ENCODE data around the gene METAP2.

DNA sequence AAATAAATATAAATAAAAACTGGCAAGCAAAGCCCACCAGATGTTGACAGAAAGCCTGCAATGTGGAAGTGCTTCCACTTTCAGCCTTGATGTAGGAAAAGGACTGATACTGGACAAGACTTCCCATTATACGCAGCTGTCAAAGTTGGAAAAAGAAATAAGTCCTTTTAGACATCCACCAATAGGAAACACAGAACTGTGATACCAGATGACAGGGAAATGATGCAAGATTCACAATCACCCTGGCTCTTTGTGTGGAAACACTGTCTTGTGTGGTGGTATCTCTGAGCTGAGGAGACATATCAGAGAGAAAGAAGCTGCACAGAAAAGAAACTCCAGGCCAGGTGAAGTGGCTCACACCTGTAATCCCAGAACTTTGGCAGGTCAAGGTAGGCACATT is 13.8 kb upstream of the METAP2 start:
- TF ChIP-seq POLR2AphosphoS5 (IDR thresholded peaks at IDR 0.05; ENCODE audit: low read depth, low read length) = no peak
- TF ChIP-seq, protein P1, sequence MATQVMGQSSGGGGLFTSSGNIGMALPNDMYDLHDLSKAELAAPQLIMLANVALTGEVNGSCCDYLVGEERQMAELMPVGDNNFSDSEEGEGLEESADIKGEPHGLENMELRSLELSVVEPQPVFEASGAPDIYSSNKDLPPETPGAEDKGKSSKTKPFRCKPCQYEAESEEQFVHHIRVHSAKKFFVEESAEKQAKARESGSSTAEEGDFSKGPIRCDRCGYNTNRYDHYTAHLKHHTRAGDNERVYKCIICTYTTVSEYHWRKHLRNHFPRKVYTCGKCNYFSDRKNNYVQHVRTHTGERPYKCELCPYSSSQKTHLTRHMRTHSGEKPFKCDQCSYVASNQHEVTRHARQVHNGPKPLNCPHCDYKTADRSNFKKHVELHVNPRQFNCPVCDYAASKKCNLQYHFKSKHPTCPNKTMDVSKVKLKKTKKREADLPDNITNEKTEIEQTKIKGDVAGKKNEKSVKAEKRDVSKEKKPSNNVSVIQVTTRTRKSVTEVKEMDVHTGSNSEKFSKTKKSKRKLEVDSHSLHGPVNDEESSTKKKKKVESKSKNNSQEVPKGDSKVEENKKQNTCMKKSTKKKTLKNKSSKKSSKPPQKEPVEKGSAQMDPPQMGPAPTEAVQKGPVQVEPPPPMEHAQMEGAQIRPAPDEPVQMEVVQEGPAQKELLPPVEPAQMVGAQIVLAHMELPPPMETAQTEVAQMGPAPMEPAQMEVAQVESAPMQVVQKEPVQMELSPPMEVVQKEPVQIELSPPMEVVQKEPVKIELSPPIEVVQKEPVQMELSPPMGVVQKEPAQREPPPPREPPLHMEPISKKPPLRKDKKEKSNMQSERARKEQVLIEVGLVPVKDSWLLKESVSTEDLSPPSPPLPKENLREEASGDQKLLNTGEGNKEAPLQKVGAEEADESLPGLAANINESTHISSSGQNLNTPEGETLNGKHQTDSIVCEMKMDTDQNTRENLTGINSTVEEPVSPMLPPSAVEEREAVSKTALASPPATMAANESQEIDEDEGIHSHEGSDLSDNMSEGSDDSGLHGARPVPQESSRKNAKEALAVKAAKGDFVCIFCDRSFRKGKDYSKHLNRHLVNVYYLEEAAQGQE (IDR thresholded peaks at IDR 0.05; ENCODE audit: insufficient read depth in 1 of 2, low read depth in 2 of 2, low read length in 2 of 2) = no peak
- no peak for TF ChIP-seq TAF1 (IDR thresholded peaks at IDR 0.05; ENCODE audit: borderline replicate concordance, insufficient read depth, low read length)
- no peak for TF ChIP-seq FOXP2 (optimal IDR thresholded peaks at IDR 0.05; ENCODE audit: borderline replicate concordance, extremely low read depth, extremely low read length, insufficient read depth)
- TF ChIP-seq SIN3A (IDR thresholded peaks at IDR 0.05; ENCODE audit: borderline replicate concordance, insufficient read depth, low read length) = no peak
